Spleen (tissue), 11 donors: ENCODE measurements around the gene MAN2A2. TPM values are rescaled to one million over a fixed set of nuclear protein-coding genes. Genes with fewer than 3 reads are reported as not detected.
A peak's percentile ranks its signal among the peaks of the same experiment; 100 is the strongest.

Source experiments
- DNase-seq: peaks from one replicate; pipeline ENCODE4 v3.0.0-alpha.2; 2020
- H3K27ac ChIP-seq, 8 donors: fragments of 200-600 bp; sonication (generic) in 7 of 8; 1 replicate in 4 of 8; 2 replicates in 4 of 8; pipeline versions ENCODE4 v1.5.0 to v1.8.0; 2016 to 2021; ENCODE audit warnings: inconsistent platforms in 4 of 8, mild to moderate bottlenecking in 4 of 8, moderate library complexity in 1 of 8
- H3K27me3 ChIP-seq, 7 donors: fragments of 200-600 bp; sonication (generic) in 6 of 7; replicated peaks in 1 of 7; 1 replicate in 4 of 7; 2 replicates in 3 of 7; pipeline versions ENCODE4 v1.5.0 to v1.8.0; 2016 to 2021; ENCODE audit warnings: inconsistent platforms in 3 of 7, mild to moderate bottlenecking in 1 of 7
- H3K36me3 ChIP-seq, 6 donors: fragments of 200-600 bp; sonication (generic) in 5 of 6; 1 replicate in 4 of 6; 2 replicates in 2 of 6; pipeline versions ENCODE4 v1.5.0 to v1.8.0; 2016 to 2021; ENCODE audit warnings: inconsistent platforms in 2 of 6
- H3K4me1 ChIP-seq, 6 donors: fragments of 200-600 bp; sonication (generic) in 5 of 6; 1 replicate in 3 of 6; 2 replicates in 3 of 6; pipeline versions ENCODE4 v1.5.0 to v1.8.0; 2016 to 2021; ENCODE audit warnings: inconsistent platforms in 3 of 6
- H3K4me3 ChIP-seq, 8 donors: fragments of 200-600 bp; sonication (generic) in 7 of 8; 1 replicate in 4 of 8; 2 replicates in 4 of 8; pipeline versions ENCODE4 v1.5.0 to v1.8.0; 2016 to 2021; ENCODE audit warnings: inconsistent platforms in 4 of 8, mild to moderate bottlenecking in 4 of 8, moderate library complexity in 2 of 8
- H3K9me3 ChIP-seq, 8 donors: fragments of 200-600 bp; sonication (generic) in 7 of 8; 1 replicate in 4 of 8; 2 replicates in 4 of 8; pipeline versions ENCODE4 v1.5.0 to v1.8.0; 2016 to 2021; ENCODE audit warnings: inconsistent platforms in 4 of 8
- CTCF ChIP-seq, 11 experiments: fragments of 200-600 bp in 7 of 11; fragments of 450-650 bp in 4 of 11; sonication (generic) in 4 of 11; IDR thresholded peaks in 8 of 11; conservative IDR thresholded peaks in 3 of 11; 1 replicate in 7 of 11; 2 replicates in 4 of 11; pipeline versions ENCODE4 v1.4.0 to v1.8.0; 2016 to 2021; ENCODE audit warnings: antibody characterized with exemption in 11 of 11, inconsistent platforms in 4 of 11, mild to moderate bottlenecking in 1 of 11
- POLR2A ChIP-seq, 3 donors: fragments of 450-650 bp; IDR thresholded peaks; one replicate each; pipeline ENCODE4 v1.5.1; 2017; ENCODE audit warnings: antibody characterized with exemption in 3 of 3, mild to moderate bottlenecking in 1 of 3
- POLR2AphosphoS5 ChIP-seq, 3 donors: sonication (generic); formaldehyde crosslinking; IDR thresholded peaks; one replicate each; pipeline ENCODE4 v1.5.1; 2017; ENCODE audit warnings: antibody characterized with exemption in 3 of 3
- WGBS, 5 donors: extraction: QIAGEN DNeasy Blood & Tissue Kit in 3 of 5; methylation state at CpG; one replicate each; pipeline versions ENCODE4 v1.1.5 to v1.1.7; 2013 to 2018; 5-methylcytosine and 5-hydroxymethylcytosine counted together
- intact Hi-C: fragments of 100-400 bp; cut with DNase I; formaldehyde crosslinking; loops from one replicate; pipeline ENCODE4 v1.15.0; 2023; ENCODE audit warnings: low total_unique reads
- polyA plus RNA-seq, 3 donors: library from polyadenylated mRNA; stranded (reverse); fragments of 200-250 nt; gene quantifications; one replicate each; pipeline ENCODE4 v1.2.1, GENCODE V29; 2013
- total RNA-seq, 7 donors: library from RNA; depleted of rRNA in 3 of 7; stranded (reverse); fragments of >200 nt in 3 of 7; fragmentation: NEBNext Ultra II Directional in 4 of 7; extraction: Animal tissue kit (Norgen Biotek cat#: 25700) in 4 of 7; gene quantifications; one replicate each; pipeline versions ENCODE4 v1.1.0 to v1.2.1, GENCODE V29; 2016 to 2021
- donor health status: healthy with polysubstance abuse.
- donor health status: DM: no; HTN: no; CAD: no; lungs with moderate emphysema.
- donor health status: DM: no; HTN: no; CAD: no.
- donor health status: Bipolar disorder and iron deficiency.
- donor health status: healthy.
- donor health status: DM: no; HTN: no; CAD: no.
- donor health status: DM: yes; HTN: yes; CAD: no.

Gene MAN2A2
- total and polyA plus RNA-seq, 10 donors = 13.7 to 167 (median 110) TPM

- TF ChIP-seq CTCF (IDR thresholded peaks at IDR 0.05 in 8 of 11, conservative IDR thresholded peaks at IDR 0.05 in 3 of 11) (no peak), POLR2AphosphoS5 (IDR thresholded peaks at IDR 0.05) (no peak), POLR2A (IDR thresholded peaks at IDR 0.05) (no peak)
Observed at GRCh38 chr15:90901175-90902039, 1.7 kb upstream of the MAN2A2 start.

DNA sequence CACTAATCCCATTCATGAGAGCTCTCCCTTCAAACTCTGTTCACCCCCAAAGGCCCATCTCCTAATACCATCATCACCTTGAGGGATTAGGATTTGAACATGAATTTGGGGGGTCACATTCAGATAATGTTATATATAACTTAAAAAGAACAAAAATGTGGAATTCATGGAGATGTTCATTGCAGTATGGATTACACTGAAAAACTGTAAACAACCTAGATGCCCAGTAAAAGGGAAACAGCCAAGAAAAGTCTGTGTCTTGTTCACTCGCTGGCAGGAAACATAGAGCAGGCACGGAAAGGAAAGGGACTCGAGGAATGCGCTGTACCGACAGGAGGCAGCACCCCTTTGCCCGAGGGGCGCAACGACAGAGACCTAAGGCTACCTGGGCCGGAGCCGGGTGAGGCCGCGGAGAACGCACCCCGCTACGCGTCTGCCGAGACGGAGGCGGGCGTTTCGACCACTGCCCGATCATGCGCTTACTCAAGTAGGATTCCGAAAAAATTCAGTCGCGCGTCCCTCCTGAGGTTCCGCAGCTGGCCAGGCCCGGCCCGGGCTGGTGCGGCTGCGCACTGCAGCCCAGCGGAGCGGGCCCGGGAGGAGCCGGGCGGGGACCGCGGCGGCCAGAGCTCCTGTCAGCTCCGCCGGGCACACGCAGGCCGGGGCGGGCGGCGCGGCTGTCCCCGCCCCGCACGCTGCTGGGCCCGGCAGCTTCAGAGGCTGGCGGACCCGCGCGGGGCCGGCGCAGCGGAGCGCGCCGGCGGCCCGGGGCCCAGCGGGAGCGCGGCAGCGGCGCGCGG is 862 bp upstream of the MAN2A2 start:
- Histone ChIP-seq H3K27me3 (no peaks in the 10 kb centered on the region), H3K36me3 (peaks cover 0 to 29% (median 26%) of the 10 kb centered on the region in 6 donors), H3K4me3 (peak overlapping the region; percentile 60 to 92 (median 72)), H3K9me3 (no peaks in the 10 kb centered on the region), H3K27ac (peak overlapping the region; percentile 93 to 99 (median 95)), H3K4me1 (peaks cover 15 to 54% (median 26%) of the 10 kb centered on the region in 6 donors)
- DNase-seq = peak; percentile 94
- TF ChIP-seq POLR2A (IDR thresholded peaks at IDR 0.05) = peak in 2 of 3 donors; percentile 11 to 17
- peak; percentile 43 to 90 (median 83) for TF ChIP-seq CTCF (IDR thresholded peaks at IDR 0.05 in 8 of 11, conservative IDR thresholded peaks at IDR 0.05 in 3 of 11)
- TF ChIP-seq POLR2AphosphoS5 (IDR thresholded peaks at IDR 0.05) = peak; percentile 83 to 89 (median 86)
- 0 to 1% (median 0%) methylated on average over 13 to 71 of the region's 71 CpGs for WGBS, 5 donors
- intact Hi-C loops = no loop called here

More at GRCh38 chr15:90901175-90902039, 1.7 kb upstream of the MAN2A2 start:
- intact Hi-C loops = no loop called here
- peaks cover 0 to 27% (median 18%) of the 10 kb centered on the region in 6 donors for H3K36me3 ChIP-seq
- H3K4me1 ChIP-seq = peaks cover 18 to 58% (median 35%) of the 10 kb centered on the region in 6 donors
- peak overlapping the region; percentile 93 to 99 (median 95) for H3K27ac ChIP-seq
- no peaks in the 10 kb centered on the region for H3K9me3 ChIP-seq
- WGBS, 5 donors = 46 to 60% (median 51%) methylated on average over 14 of the region's 14 CpGs
- no peak for DNase-seq
- H3K4me3 ChIP-seq = peak overlapping the region in 3 of 8 donors; percentile 66 to 92 (median 73)
- H3K27me3 ChIP-seq = no peaks in the 10 kb centered on the region

GRCh38 chr15:90903733-90904536 is 833 bp downstream of the MAN2A2 start:
- H3K27ac ChIP-seq = peak overlapping the region; percentile 88 to 99 (median 95)
- H3K4me3 ChIP-seq = peak overlapping the region; percentile 57 to 92 (median 74)
- peak; percentile 69 for DNase-seq
- intact Hi-C loops = no loop called here
- peaks cover 0 to 46% (median 42%) of the 10 kb centered on the region in 6 donors for H3K36me3 ChIP-seq
- 65 to 80% (median 75%) methylated on average over 16 to 18 of the region's 18 CpGs for WGBS, 5 donors
- no peaks in the 10 kb centered on the region for H3K9me3 ChIP-seq
- no peaks in the 10 kb centered on the region for H3K27me3 ChIP-seq
- peaks cover 15 to 48% (median 25%) of the 10 kb centered on the region in 6 donors for H3K4me1 ChIP-seq
- TF ChIP-seq CTCF (IDR thresholded peaks at IDR 0.05 in 8 of 11, conservative IDR thresholded peaks at IDR 0.05 in 3 of 11) (no peak), POLR2A (IDR thresholded peaks at IDR 0.05) (no peak), POLR2AphosphoS5 (IDR thresholded peaks at IDR 0.05) (no peak)
